Activated CD8-positive, alpha-beta T cell treated with anti-CD3 and anti-CD28 coated beads for 36 hours (primary cell): Measurements from ENCODE around the gene MB. TPM values are rescaled to one million over a fixed set of nuclear protein-coding genes. Genes with fewer than 3 reads are reported as not detected.

Source experiments
- ATAC-seq: fragments of 200-7000 bp; cut with Tn5 transposase; one replicate; pipeline ENCODE4 v1.10.0; 2021; ENCODE audit warnings: mild to moderate bottlenecking, moderate library complexity
- CTCF ChIA-PET: fragments of 350-600 bp; sonication (Branson Sonifier 250); formaldehyde crosslinking; loops from one replicate; lab custom pipeline; 2021; ENCODE audit warnings: antibody characterized with exemption; lab: Charles Lee
- POLR2A ChIA-PET: fragments of 350-600 bp; sonication (Branson Sonifier 250); formaldehyde crosslinking; loops from one replicate; lab custom pipeline; 2021; ENCODE audit warnings: antibody characterized with exemption; lab: Charles Lee
- DNase-seq: peaks from one replicate; pipeline ENCODE4 v3.0.0-alpha.2; 2020
- H3K27ac Mint-ChIP-seq: one replicate; pipeline ENCODE4 v1.8.0; 2021; ENCODE audit warnings: mild to moderate bottlenecking, mixed read lengths
- H3K27me3 Mint-ChIP-seq: one replicate; pipeline ENCODE4 v1.8.0; 2021; ENCODE audit warnings: mixed read lengths
- H3K36me3 Mint-ChIP-seq: one replicate; pipeline ENCODE4 v1.8.0; 2021; ENCODE audit warnings: low read depth, mixed read lengths
- H3K4me1 Mint-ChIP-seq: one replicate; pipeline ENCODE4 v1.8.0; 2021; ENCODE audit warnings: low read depth, mixed read lengths
- H3K4me3 Mint-ChIP-seq: one replicate; pipeline ENCODE4 v1.8.0; 2021; ENCODE audit warnings: mild to moderate bottlenecking, moderate library complexity, mixed read lengths
- H3K9me3 Mint-ChIP-seq: one replicate; pipeline ENCODE4 v1.8.0; 2021; ENCODE audit warnings: mixed read lengths
- intact Hi-C: fragments of 100-400 bp; cut with micrococcal nuclease; formaldehyde crosslinking; loops from one replicate; pipeline ENCODE4 v1.10.0; 2022
- total RNA-seq, 2 experiments: library from RNA; stranded (reverse); gene quantifications; one replicate each; pipeline ENCODE4 v1.2.3, GENCODE V29; 2021
- TF ChIP-seq, protein P1 (sequence below): fragments of 200-600 bp; IDR thresholded peaks from one replicate; pipeline ENCODE4 v1.8.0; 2022; ENCODE audit warnings: antibody characterized with exemption, mild to moderate bottlenecking

Gene MB
- total RNA-seq, 2 experiments from 2014 or later: not detected

DNA sequence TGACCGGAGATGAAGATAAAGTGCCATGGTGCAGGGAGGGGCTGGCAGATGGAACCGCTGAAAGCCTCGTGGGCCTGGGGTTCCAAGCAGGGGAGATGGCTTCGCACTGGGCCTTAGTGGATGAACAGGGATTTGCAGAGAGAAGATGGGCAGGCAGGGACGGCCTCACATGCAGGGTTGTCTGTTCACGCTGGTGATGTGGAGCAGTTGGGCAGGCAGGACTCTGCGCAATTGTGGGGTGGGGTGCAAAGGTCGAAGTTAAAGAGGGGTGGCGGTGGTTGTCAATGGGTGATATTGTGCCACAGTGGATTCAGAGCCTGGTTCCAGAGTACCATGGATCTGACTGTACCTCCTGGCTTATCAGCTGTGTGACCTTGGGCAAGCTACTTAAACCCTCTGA is 7.9 kb downstream of the MB start:
- Mint-ChIP-seq H3K4me1 (peaks cover 19% of the 10 kb centered on the region), H3K27ac (no peak overlapping the region), H3K27me3 (peaks cover 9% of the 10 kb centered on the region), H3K9me3 (no peaks in the 10 kb centered on the region), H3K4me3 (no peak overlapping the region), H3K36me3 (no peaks in the 10 kb centered on the region)
- TF ChIP-seq, protein P1, sequence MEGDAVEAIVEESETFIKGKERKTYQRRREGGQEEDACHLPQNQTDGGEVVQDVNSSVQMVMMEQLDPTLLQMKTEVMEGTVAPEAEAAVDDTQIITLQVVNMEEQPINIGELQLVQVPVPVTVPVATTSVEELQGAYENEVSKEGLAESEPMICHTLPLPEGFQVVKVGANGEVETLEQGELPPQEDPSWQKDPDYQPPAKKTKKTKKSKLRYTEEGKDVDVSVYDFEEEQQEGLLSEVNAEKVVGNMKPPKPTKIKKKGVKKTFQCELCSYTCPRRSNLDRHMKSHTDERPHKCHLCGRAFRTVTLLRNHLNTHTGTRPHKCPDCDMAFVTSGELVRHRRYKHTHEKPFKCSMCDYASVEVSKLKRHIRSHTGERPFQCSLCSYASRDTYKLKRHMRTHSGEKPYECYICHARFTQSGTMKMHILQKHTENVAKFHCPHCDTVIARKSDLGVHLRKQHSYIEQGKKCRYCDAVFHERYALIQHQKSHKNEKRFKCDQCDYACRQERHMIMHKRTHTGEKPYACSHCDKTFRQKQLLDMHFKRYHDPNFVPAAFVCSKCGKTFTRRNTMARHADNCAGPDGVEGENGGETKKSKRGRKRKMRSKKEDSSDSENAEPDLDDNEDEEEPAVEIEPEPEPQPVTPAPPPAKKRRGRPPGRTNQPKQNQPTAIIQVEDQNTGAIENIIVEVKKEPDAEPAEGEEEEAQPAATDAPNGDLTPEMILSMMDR: no peak
- ChIA-PET POLR2A (no interaction called here), CTCF (interaction anchor here (1.3 to 1.7 kb wide), 2 partner anchors 259 to 456 kb away, joined by 3 to 7 read pairs; no protein-coding TSS in a partner anchor)
- intact Hi-C loops: no loop called here
- no peak for ATAC-seq
- DNase-seq: no peak

DNA sequence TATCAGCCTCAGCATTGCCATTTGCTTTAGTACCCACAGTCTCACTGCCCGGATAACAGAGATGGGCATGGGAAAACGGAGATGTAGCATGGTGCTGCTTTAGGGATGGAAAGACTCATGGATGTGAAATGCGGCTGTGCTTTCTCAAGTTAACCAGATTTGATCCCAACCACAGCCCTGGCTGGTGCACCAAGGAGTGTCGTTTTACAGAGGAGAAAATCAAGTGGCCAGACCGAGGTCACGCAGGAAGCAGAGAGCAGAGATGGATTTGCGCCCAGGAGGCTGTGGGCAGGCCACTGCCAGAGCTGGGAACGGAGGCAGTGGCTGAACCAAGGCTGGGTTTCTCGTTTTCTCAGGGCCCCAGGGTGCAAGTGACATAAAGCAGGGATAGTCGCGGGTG is 9.0 kb downstream of the MB start:
- Mint-ChIP-seq H3K9me3 (no peaks in the 10 kb centered on the region), H3K4me3 (no peak overlapping the region), H3K4me1 (peaks cover 19% of the 10 kb centered on the region), H3K27ac (no peak overlapping the region), H3K27me3 (peaks cover 9% of the 10 kb centered on the region), H3K36me3 (no peaks in the 10 kb centered on the region)
- DNase-seq: no peak
- no peak for ATAC-seq
- TF ChIP-seq, protein P1: no peak
- ChIA-PET CTCF (no interaction called here), POLR2A (no interaction called here)
- intact Hi-C loops: no loop called here

DNA sequence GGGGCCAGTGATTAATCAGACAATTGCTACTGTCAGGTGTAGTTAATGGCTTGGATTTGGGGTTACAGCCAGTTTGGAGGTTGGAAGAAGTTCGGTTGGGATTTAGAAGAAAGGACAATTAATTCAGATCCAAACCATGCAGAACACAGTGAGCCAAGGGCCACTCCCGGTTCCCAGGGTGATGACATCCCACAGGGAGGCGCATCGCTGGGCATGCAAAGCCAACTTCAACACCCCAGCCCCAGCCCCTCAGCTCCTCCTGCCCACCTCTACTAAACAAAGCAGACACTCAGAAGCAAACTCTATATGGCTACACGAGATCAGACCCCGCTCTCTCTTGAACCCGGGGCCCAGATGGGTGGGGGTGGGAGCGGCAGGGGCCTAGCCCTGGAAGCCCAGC is 10.2 kb downstream of the MB start:
- TF ChIP-seq, protein P1: no peak
- Mint-ChIP-seq H3K4me3 (no peak overlapping the region), H3K27ac (no peak overlapping the region), H3K36me3 (no peaks in the 10 kb centered on the region), H3K4me1 (peaks cover 15% of the 10 kb centered on the region), H3K9me3 (no peaks in the 10 kb centered on the region), H3K27me3 (peaks cover 9% of the 10 kb centered on the region)
- intact Hi-C loops: no loop called here
- CTCF ChIA-PET: no interaction called here
- POLR2A ChIA-PET: no interaction called here
- DNase-seq (no peak), ATAC-seq (no peak)

DNA sequence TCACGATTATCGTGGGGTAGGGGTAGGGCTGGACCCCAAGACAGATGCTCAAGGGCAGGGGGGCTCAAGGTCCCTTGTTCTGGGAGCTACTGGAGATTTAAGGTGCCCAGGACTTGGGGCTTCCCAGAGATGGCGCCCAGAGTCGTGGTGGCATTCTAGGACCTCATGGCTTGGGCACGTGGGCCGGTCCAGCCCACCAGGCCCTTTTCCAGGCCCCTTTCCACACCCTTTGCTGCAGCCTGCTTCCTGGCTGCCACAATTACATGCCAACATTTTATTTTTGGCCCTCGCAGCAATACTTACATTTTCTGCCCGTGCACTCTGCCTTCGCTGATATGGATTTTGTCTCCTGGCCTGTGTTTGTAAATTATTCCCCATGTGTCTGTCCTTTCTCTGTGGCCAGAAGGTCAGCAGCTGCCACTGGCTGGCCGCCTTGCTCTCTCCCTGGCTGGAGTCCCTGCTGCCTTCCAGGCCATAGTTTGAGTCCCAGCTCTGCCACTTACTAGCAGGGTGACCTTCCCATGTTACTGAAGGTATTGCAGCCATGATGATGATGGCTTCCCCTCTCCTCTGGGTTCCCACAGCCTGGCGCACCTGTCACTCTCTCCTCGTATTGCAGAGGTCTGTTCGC is 11.2 kb downstream of the MB start:
- TF ChIP-seq, protein P1: no peak
- peaks cover 9% of the 10 kb centered on the region for H3K4me1 Mint-ChIP-seq
- ChIA-PET CTCF (no interaction called here), POLR2A (interaction anchor here (1.1 kb wide), 1 partner anchor 205 kb away, joined by 3 read pairs; no protein-coding TSS in a partner anchor)
- peaks cover 9% of the 10 kb centered on the region for H3K27me3 Mint-ChIP-seq
- no peaks in the 10 kb centered on the region for H3K36me3 Mint-ChIP-seq
- DNase-seq: no peak
- intact Hi-C loops: no loop called here
- no peak overlapping the region for H3K27ac Mint-ChIP-seq
- no peak overlapping the region for H3K4me3 Mint-ChIP-seq
- ATAC-seq: no peak
- no peaks in the 10 kb centered on the region for H3K9me3 Mint-ChIP-seq

DNA sequence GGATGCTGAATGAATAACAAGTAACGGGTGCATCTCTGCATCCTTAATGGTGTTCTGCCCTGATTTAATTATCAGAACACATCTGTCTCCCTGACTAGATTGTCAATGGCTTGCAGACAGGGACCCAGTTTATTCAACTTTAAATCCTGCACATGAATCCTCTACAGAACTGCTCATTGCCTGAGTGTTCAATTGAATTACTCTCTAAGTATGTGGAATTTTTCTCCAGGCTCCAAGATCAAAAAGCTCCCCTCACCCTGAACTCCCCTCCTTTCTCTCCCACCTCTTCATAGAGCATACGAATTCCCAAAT is 11.8 kb downstream of the MB start:
- H3K27ac Mint-ChIP-seq: no peak overlapping the region
- no peak for ATAC-seq
- TF ChIP-seq, protein P1: no peak
- no peak overlapping the region for H3K4me3 Mint-ChIP-seq
- no peaks in the 10 kb centered on the region for H3K36me3 Mint-ChIP-seq
- peaks cover 9% of the 10 kb centered on the region for H3K4me1 Mint-ChIP-seq
- intact Hi-C loops: no loop called here
- DNase-seq: no peak
- ChIA-PET POLR2A (interaction anchor here (1.1 kb wide), 1 partner anchor 205 kb away, joined by 3 read pairs; no protein-coding TSS in a partner anchor), CTCF (no interaction called here)
- peaks cover 7% of the 10 kb centered on the region for H3K27me3 Mint-ChIP-seq
- no peaks in the 10 kb centered on the region for H3K9me3 Mint-ChIP-seq
